ENCODE measurements around the gene ARPC1A.

- TF ChIP-seq, protein P1, sequence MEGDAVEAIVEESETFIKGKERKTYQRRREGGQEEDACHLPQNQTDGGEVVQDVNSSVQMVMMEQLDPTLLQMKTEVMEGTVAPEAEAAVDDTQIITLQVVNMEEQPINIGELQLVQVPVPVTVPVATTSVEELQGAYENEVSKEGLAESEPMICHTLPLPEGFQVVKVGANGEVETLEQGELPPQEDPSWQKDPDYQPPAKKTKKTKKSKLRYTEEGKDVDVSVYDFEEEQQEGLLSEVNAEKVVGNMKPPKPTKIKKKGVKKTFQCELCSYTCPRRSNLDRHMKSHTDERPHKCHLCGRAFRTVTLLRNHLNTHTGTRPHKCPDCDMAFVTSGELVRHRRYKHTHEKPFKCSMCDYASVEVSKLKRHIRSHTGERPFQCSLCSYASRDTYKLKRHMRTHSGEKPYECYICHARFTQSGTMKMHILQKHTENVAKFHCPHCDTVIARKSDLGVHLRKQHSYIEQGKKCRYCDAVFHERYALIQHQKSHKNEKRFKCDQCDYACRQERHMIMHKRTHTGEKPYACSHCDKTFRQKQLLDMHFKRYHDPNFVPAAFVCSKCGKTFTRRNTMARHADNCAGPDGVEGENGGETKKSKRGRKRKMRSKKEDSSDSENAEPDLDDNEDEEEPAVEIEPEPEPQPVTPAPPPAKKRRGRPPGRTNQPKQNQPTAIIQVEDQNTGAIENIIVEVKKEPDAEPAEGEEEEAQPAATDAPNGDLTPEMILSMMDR (IDR thresholded peaks at IDR 0.05; ENCODE audit: low read depth, low read length, poor library complexity, severe bottlenecking) = no peak
- no peak for TF ChIP-seq EZH2phosphoT487 (IDR thresholded peaks at IDR 0.05; ENCODE audit: borderline replicate concordance, low read length)
Measured at GRCh38 chr7:99309111-99309510, 16.6 kb upstream of the ARPC1A start.

All from DOHH2 (cell line).